NCI-H2081 treated with DMSO at 0.1 percent for 48 hours (cell line): ENCODE data around the gene ARHGEF16.

Experiments used
- DNase-seq: peaks from one replicate; lab custom pipeline; 2025; lab: John Stamatoyannopoulos, UW

Gene ARHGEF16

DNA sequence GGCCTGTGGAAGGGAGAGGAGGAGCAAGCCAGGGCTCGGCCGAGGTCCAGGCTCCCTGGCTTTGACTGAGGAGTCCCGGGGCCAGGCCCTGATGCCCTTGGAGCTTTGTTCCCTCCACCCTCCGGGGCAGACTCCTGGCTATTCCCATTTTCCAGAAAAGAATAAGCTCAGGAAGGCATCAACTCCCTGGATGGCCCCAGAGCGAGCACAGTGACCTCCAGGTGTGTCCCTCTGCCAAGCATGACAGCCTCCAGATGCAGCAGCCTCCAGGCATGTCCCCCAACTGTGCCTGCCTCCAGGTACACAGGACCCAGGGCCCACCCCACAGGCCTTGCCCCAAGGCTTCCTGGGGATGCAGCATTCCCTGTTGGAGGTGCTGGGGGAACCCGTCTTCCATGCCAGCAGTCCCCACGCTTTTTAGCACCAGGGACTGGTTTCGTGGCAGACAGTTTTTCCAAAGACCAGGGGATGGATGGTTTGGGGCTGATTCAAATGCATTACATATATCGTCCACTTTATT, 15.7 kb upstream of the ARHGEF16 start:
- DNase-seq, result no peak

DNA sequence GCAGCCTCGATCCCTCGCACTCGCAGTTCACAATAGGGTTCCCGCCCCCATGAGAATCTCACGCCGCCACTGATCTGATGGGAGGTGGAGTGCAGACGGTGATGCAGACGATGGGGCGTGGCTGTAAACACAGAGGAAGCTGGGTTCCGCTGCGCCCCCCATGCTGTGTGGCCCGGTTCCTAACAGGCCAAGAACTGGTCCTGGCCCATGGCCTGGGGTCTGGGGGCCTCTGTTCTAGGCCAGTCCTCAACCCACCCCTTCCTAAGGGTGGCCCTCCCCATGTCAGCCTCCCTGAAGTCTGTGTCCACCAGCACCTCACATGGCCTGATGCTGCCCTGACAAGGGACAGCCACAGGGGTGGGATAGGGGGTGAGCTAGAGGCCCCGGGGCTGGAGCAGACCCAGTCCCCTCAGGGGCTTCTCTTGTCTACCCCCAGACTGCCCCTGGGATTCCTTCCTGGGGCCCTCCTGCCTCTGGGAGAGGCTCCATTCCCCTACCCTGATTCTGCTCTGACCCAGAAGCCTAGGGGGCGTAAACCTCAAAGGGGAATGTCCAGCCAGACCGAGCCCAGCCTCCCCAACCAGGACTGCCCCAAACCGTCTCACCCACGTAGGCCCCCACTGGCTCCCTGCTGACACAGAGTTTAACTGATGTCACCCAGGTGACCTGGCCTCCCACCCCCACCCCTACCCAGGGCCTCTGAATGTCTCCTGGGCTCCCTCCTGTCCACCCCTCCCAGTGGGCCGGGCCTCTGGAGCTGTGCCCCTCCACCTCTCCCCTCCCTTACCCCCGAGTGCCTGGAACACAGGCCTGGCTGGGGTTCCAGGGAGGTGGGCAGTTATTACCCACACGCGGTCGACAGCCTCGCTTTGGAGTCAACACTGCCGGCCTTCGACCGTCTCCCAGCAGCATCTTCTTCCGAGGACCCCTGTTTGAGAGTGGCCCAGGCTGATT, 14.8 kb upstream of the ARHGEF16 start:
- DNase-seq, result no peak

DNA sequence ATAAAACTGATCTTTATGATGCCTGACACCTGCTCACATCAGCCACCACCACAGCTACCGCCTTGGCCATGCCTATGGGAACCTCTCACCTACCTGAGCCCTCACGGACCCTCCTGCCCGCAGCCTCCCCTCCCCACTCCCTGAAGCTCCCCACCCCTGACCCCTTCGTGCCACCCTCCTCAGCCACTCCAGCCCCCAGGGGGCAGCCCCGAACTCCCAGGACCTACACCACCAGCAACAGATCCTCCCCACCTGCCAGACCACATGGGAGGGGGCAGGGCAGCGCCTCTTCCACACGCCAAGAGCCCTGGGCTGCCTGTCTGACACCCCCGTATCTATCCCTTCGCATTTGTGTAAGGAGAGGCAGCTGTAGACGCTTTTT, 14.2 kb upstream of the ARHGEF16 start:
- DNase-seq, result no peak

DNA sequence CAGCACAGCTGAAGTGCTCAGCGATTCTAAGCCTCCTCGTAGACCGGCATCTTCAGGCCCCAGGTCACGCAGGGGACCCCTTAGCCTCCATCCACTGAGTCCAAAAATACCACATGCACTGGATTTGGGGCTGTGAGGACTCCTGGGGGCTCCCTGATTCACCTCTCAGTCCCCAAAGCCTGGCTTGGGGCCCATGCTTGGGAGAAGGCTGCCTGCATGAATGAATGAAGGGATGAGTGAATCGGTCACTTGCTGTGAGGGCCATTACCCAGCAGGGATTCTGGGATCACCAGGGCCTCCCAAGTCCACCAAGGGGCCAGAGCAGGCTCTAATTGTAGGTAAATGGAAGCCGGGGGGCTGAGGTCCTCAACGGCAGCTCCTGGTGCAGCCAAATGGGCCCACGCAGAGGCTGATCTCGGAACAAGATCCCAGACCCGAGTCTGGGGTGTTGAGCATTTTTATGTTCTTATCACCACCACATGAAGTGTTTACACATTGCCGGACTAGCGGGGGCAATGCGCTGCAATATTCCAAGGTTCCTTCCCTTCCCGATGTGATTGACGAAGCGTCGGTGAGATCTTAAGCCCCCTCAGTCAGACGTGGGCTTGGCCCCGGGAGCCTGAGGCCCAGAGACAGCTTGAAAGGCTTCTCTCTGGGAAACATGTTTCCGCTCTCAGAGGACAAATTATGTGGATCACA, 13.6 kb upstream of the ARHGEF16 start:
- no peak for DNase-seq

DNA sequence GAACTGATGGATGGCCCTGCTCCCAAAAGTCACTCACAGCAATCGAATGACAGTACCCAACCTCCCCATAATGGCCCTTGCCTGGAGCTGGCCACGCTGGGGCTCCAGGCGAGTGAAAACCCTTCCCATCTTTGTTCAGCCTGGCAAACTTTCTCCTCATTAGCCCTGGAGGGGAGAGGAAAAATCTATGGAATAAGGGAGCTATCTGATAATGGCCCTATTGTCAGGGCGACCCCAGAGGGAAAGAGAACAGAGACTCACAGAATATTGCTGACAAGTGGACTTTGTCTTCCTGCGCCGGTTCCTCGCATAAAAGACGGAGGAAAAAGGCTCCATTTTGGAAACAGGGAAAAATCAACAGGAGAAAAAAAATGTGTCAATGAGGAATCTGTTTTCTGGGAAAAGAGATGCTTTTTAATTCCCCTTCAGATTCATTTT, 13.0 kb upstream of the ARHGEF16 start:
- DNase-seq, result no peak

DNA sequence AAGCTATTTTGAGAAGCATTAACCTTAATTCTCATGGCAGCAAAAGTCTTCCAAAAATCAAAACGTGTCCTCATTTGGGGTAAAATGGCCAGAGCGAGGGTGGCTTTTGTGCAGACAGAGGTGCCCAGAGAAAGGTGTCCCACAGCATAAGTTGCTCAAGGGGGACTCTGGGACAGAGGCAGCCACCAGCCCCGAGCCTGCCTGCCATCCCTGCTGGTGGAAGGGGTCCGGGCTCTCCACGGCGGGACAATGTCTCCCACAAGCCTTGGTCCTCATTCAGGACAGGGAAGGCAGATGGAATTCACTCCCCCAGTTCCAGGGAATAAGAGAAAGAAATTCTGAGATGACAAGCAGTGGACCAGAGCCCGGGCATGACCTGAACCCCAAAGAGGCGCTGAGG, 12.6 kb upstream of the ARHGEF16 start:
- DNase-seq, result no peak

DNA sequence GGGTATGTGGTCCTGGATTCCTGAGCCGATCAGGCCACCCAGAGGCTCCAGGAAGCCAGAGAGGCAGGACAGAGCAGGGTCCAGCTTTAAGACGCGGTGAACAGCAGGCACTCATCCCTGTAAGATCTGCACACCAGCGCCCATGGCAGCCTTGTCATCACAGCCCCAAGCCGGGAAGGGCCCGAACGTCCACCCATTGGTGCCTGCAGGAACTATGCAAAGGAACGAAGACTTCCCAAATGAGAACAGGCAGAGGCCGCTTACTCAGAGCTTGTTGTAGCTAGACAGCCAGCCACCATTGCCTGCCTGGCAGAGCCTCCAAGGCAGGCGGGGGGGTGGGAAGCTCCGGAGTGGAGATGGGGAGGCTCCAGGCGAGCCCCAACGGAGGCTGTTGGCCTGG, 12.1 kb upstream of the ARHGEF16 start:
- DNase-seq, result no peak

DNA sequence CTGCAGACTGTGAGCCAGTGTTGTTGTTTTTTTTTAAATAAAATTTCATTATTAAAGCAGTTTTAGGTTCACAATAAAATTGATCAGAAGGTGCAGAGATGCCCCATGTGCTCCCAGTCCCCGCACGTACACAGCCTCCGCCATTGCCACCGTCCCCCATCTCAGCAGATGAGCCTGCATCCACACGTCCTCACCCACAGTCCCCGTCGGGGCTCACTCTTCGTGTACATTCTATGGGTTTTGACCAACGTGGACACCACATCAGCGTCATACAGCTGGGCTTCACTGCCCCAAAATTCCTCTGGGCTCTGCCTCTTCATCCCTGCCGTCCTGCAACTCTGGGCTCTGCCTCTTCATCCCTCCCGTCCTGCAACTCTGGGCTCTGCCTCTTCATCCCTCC, 11.6 kb upstream of the ARHGEF16 start:
- no peak for DNase-seq

DNA sequence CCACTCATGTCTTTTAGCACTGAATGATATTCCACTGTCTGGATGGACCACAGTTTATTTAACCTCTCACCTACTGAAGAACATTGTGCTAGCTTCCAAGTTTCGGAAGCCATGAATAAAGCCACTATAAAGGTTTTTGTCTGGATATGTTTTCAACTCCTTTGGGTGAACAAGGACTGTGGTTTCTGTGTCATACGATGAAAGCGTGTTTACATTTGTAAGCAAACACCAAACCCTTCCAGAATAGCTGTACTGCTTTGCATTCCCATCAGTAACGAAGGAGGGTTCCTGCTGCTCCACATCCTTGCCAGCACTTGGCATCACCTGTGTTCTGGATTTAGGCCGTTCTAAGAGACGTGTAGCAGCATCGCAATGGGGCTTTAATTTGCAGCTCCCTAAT, 10.7 kb upstream of the ARHGEF16 start:
- no peak for DNase-seq

DNA sequence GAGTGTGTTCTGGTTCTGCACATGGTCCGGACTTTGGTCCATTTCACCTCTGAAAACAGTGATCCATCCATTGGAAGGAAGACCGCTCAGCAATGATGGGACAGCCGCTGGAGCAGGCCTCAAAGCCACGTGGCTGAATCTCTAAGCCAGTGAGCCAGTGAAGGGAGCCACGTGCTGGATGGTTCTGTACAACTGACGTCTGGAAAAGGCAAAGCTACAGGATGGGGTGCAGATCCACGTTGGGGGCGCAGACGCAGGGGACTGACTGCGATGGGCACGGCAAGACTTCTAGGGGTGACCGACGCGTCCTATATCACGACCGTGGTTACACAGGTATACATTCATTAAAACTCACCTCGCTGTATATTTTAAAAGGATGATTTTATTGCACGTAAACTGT, 10.2 kb upstream of the ARHGEF16 start:
- no peak for DNase-seq

DNA sequence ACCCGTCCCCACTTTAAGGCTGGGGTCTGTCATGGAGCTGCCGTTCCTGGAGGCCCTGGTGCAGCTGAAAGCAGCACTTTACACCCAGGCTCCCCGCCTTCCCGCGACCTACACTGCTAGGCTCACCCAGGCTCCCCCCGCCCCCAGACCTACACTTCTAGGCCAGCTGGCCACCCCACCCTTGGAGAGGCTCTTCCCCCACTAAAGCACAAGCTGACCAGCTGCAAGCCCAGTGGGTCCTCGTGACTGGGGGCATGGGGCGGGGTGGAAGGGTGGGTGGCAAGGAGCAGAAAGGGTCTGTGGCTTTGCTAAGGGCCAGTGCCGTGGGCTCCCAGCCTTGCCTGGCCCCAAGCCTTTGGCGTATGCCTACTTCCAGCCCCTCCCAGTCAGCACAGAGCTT, 9.7 kb upstream of the ARHGEF16 start:
- no peak for DNase-seq

DNA sequence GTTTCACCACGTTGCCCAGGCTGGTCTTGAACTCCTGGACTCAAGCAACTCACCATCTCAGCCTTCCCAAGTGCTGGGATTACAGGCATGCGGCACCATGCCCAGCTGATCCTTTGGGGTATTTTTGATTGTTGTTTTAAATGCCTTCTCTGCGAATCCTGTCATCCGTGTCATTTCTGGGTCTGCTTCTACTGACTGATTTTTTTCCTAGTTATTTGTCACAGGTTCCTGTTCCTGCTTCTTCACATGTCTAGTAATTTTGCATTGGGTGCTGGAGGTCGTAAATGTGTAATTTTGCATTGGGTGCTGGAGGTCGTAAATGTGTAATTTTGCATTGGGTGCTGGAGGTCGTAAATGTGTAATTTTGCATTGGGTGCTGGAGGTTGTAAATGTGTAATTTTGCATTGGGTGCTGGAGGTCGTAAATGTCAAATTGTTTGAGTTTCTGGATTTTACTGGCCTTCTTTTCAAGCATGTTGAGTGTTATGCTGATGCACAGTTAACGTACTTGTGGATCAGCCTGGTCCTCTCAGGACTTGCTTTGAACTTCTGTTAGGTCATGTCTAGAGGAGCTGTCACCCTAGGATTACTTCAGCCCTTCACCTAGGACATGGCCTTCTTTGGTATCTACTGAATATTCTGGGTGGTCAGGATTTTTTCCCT, 4.1 kb upstream of the ARHGEF16 start:
- DNase-seq, result no peak

DNA sequence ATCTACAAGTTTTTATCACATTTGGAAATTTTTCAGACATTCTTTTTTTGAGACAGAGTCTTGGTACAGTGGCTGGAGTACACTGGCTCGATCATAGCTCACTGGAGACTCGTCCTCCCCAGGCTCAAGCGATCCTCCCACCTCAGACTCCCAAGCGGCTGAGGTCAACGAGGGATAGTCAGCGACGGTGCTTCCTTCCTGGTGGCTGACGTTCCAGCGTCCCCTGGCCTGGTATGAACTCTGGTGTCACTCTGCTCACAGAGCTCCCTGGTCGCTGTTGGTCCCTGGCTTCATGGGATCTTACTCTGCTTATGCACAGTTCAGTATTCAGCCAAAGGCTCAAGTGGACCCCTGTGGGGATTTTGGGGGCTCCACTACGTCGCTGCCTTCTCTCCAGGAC, 3.5 kb upstream of the ARHGEF16 start:
- no peak for DNase-seq

DNA sequence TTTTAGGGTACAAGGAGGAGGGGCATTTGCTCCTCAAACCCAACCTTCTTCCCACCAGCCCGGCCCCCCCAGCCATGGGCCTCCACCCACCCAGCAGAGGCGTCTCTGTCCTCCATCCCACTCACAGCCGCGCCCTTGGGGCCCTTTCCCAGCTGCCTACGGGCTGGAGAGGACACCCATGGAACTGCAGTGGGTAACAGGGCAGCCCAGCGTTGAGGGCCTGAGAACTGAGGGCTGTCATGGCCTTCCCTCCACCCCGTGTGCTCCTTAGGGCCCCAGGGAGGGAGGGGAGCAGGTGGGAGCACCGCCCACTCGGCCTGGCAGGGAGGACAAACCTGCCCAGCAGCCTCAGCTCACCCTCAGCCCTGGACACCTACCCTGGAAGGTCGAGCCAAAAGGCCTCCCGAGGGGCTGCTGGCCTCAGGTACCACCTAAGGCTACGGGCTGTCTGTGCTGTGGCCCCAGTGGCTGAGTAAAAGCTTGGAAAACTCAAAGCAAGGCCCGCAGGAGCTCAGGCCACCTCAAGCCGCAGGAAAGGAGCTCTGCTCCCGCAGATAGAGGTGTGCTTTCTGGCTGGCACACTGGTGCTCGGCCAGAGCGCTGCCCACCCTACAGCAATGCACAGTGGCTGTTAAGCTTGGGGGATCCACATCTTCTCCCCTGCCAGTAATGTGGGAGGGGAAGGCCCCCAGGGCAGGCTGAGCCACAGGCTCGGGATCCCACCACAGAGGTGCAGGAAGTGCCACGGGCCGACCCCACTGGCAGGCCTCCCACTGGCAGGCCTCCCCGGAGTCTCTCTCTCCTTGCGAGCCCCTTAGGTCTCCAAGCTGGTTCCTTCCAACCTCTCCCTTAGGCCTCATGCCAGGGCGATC, 2.2 kb upstream of the ARHGEF16 start:
- no peak for DNase-seq

DNA sequence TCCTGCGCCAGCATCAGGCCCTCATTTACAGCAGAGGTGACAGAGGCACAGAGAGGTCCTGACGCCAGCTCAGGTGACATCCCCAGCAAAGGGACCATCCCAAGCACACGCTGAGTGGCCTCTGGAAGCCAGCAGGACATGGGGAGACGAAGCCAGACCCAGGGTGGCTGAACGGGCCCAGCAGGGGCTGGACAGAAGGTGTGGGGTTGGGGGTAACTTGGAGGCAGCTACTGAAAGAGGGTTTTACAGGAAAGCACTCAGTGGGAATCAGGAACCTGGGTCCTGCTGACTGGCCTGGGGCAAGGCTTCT, 1.6 kb upstream of the ARHGEF16 start:
- DNase-seq, result no peak

DNA sequence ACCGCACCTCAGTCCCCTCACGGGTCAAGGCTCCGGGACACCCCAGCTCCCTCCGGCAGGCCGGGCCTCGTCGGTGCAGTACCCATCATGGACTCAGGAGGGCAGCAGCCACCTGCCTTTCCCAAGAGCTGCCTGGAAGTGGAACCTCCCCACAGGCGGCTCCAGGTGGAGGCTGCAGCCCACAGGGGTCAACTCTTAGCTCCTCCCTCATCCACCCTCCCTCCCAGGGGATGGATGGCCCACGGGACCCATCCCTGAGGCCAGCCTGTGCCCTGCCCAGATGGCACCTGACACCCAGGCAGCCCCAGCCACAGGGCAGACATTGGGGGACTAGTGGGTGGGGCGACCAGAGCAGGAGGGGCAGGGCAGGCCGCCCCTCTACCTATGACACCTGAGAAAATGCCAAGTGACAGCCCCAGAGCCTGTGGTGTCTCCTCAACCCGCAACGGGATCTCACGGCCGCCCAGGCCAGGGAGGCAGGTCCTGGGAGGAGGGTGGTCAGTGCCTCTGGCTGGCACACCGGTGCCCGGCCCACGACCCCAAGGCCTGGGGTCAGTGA, 1.2 kb upstream of the ARHGEF16 start:
- DNase-seq, result no peak

DNA sequence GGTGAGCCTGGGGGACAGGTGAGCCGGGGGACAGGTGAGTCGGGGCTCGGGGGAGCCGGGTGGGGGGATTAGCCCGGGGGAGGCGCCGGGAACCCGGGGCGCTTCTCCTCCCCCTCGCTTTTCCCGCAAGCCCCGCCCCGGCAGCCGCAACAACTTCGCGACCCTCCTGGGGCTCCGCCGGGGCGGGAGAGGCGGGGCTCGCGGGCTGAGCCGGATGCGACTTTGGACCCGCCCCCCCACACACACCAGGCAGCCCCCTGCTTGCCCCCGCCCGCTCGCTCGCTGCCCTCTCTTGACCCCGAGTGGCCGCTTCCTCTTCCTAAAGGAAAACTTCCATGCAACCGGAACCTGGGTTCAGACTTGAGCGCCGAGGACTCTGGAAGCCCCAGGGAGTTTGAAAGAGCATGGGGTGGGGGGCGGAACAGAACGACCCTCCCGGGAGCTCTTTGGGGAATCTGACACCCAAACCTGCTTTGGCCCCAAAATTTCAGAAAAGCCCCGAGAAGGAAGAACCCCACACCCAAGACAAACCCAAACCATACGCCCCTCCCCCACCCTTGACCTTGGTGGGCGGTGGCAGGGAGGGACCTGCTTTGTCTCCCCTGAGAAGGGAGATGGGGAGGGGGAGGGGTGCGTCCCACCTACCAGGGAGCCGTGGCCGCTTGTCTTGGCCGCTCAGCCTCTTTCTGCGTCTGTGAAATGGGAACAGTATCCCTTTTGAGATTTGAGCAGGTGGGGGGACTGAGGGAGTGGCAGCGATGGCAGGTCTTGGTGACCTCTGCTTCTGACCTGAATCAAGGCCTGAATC, 550 bp downstream of the ARHGEF16 start:
- no peak for DNase-seq

DNA sequence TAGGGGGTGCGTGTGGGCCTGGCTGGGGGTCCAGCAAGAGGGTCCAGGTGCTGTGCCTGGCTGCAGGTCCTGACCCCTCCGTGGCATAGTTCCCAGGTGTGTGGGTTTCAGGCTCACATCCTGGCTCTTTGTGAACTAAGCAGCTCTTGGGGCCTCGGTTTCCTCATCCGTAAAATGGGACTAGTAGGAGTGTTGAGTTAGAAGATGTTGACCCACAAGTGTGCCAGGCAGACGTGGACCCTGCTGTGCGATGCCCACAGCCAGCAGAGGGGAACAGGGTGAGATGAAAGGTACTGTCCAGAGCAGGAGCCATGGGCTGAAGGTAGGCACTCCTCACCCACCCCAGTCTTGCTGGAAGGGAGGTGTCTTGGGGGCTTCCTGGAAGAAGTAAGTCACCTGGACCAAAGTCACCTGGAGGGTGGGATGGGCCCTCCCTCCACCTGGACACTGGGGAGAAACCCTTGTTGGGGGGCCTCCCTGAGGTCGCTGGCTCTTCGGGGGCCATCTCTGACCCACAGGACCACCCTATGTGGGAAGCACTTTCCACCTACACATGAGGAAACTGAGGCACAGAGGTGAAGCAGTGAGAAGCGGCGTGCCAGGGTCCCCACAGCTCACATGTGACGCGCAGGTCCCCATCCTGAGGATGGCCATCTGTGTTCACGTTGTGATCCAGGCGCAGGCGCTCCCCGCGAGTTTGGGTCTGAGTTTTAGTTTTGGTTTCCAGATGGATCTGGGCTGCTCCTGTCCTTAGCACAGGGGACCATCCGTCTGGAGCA, 1.4 kb downstream of the ARHGEF16 start:
- DNase-seq, result no peak

DNA sequence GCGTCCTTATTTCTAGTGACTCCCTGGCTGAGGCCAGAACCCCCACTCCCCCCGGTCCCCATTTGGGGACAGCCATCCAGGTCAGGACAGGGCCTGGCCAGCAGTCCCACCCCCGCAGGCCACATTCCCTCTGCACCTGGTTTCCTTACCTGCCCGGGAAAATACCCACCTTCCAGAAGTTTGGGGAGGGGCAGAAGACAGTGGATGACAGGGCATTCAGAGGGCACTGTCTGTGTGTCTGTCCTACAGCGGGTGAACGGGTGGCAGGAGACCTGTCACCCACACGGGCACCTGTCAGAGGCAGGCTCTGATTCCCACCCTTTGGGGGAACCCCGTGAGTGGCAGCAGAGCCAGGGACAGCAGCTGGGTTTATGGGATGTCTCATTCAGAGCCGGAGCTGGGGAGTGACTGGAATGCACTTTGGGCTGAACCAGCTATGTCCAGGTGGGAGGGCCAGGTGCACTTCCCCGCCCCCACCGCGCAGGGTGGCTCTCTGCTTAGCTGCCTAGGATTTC, 2.0 kb downstream of the ARHGEF16 start:
- no peak for DNase-seq
